Astrocyte (in vitro differentiated cells and primary cell): ENCODE results near the gene LYPLA2. TPM values are rescaled to one million over a fixed set of nuclear protein-coding genes. Genes with fewer than 3 reads are reported as not detected.
"Not testable (repeated sequence)": the region's sequence is repeated elsewhere in the genome, so short reads cannot be mapped to it uniquely, and the experiment has no call there.

Experiments
- DNase-seq: peaks from one replicate; pipeline ENCODE4 v3.0.0-alpha.2; 2010; ENCODE audit warnings: low read depth
- FAIRE-seq: peaks from 2 replicates; lab custom pipeline; 2011; peaks lifted over from hg19 to GRCh38; lab: Jason Lieb, UNC
- H2AFZ ChIP-seq: 2 replicates; pipeline ENCODE4 v1.6.0; 2012; ENCODE audit warnings: low read depth, low read length, inconsistent platforms
- H3K27ac ChIP-seq: 2 replicates; pipeline ENCODE4 v1.5.1; 2011; ENCODE audit warnings: low read depth, low read length, inconsistent platforms
- H3K27me3 ChIP-seq: 2 replicates; pipeline ENCODE4 v1.6.0; 2011; ENCODE audit warnings: low read length, inconsistent platforms; ENCODE audit not compliant: insufficient read depth
- H3K36me3 ChIP-seq: 2 replicates; pipeline ENCODE4 v1.5.1; 2011; ENCODE audit warnings: low read length, inconsistent platforms; ENCODE audit not compliant: insufficient read depth
- H3K4me1 ChIP-seq: 2 replicates; pipeline ENCODE4 v1.5.1; 2011; ENCODE audit warnings: low read length, inconsistent platforms; ENCODE audit not compliant: insufficient read depth
- H3K4me2 ChIP-seq: 2 replicates; pipeline ENCODE4 v1.6.0; 2012; ENCODE audit warnings: low read length, inconsistent platforms
- H3K4me3 ChIP-seq: 2 replicates; pipeline ENCODE4 v1.5.1; 2011; ENCODE audit warnings: low read depth, mild to moderate bottlenecking, low read length, inconsistent platforms; ENCODE audit not compliant: insufficient read depth
- H3K79me2 ChIP-seq: 2 replicates; pipeline ENCODE4 v1.6.0; 2012; ENCODE audit warnings: mild to moderate bottlenecking, low read length, inconsistent platforms; ENCODE audit not compliant: insufficient read depth
- H3K9ac ChIP-seq: 2 replicates; pipeline ENCODE4 v1.6.0; 2012; ENCODE audit warnings: mild to moderate bottlenecking, low read length, inconsistent platforms
- H3K9me3 ChIP-seq: 2 replicates; pipeline ENCODE4 v1.5.1; 2012; ENCODE audit warnings: low read depth, mild to moderate bottlenecking, low read length, inconsistent platforms; ENCODE audit not compliant: insufficient read depth
- H4K20me1 ChIP-seq: 2 replicates; pipeline ENCODE4 v1.6.0; 2012; ENCODE audit warnings: low read length, inconsistent platforms; ENCODE audit not compliant: insufficient read depth
- H3K27ac Mint-ChIP-seq: one replicate; pipeline ENCODE4 v1.8.0; 2021; ENCODE audit warnings: mild to moderate bottlenecking, mixed read lengths; ENCODE audit not compliant: unreplicated experiment
- H3K27me3 Mint-ChIP-seq: one replicate; pipeline ENCODE4 v1.8.0; 2021; ENCODE audit warnings: low read depth, mixed read lengths; ENCODE audit not compliant: unreplicated experiment
- H3K36me3 Mint-ChIP-seq: one replicate; pipeline ENCODE4 v1.8.0; 2021; ENCODE audit warnings: low read depth, mixed read lengths; ENCODE audit not compliant: unreplicated experiment
- H3K4me1 Mint-ChIP-seq: one replicate; pipeline ENCODE4 v1.8.0; 2021; ENCODE audit warnings: low read depth, mixed read lengths; ENCODE audit not compliant: unreplicated experiment
- H3K4me3 Mint-ChIP-seq: one replicate; pipeline ENCODE4 v1.8.0; 2021; ENCODE audit warnings: mild to moderate bottlenecking, moderate library complexity, mixed read lengths; ENCODE audit not compliant: unreplicated experiment
- H3K9me3 Mint-ChIP-seq: one replicate; pipeline ENCODE4 v1.8.0; 2021; ENCODE audit warnings: mild to moderate bottlenecking, mixed read lengths; ENCODE audit not compliant: unreplicated experiment
- EZH2 ChIP-seq: IDR thresholded peaks from 2 replicates; pipeline ENCODE4 v1.6.1; 2012; ENCODE audit warnings: mild to moderate bottlenecking, low read length, inconsistent platforms; ENCODE audit not compliant: insufficient read depth
- total RNA-seq: library from RNA; stranded (reverse); gene quantifications from 2 replicates; pipeline ENCODE4 v1.2.1, GENCODE V29; 2021
- TF ChIP-seq, protein P1 (sequence below): IDR thresholded peaks from 2 replicates; pipeline ENCODE4 v1.5.1; 2011; ENCODE audit warnings: low read depth, mild to moderate bottlenecking, inconsistent platforms, low read length, moderate library complexity; ENCODE audit not compliant: insufficient read depth

Gene LYPLA2
- total RNA-seq, 1 donor from 2014 or later, result 91.7 TPM

DNA sequence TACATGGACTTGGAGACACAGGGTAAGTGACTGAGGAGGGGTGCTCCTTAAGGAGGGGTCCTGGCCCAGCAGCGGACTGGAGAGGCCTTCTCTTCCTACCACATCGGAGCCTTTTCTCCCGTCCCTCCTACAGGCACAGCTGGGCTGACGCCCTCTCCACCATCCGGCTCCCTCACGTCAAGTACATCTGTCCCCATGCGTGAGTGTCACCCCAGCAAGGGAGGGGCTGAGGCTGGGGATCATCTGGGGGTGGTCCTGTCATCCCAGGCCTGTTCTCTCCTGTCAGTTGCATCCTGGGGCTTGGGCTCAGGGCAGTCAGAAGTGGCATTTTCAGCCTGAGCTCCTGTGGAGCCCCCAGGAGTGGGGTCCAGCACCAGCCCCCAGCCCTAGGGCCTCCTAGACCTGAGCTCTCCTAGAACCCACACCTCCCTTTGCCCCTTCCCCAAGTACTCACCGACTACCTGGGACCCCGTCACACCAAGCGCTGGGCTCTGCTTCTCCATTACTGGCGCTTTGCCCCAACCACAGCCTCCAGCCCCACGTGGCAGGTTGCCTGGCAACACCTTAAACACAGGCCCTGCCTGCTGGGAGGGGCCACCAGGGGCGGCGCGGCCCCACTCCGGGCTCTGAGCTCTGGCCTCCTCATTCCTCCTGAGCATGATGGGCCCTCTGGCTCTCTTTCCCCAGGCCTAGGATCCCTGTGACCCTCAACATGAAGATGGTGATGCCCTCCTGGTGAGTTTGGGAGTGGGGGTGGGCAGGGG, 2.3 kb downstream of the LYPLA2 start:
- Mint-ChIP-seq H3K4me1 (peaks cover 12% of the 10 kb centered on the region), H3K27me3 (no peaks in the 10 kb centered on the region), H3K27ac (no peak overlapping the region), H3K36me3 (peaks cover 1% of the 10 kb centered on the region), H3K9me3 (no peaks in the 10 kb centered on the region), H3K4me3 (peak overlapping the region; percentile 64)
- FAIRE-seq, result no peak
- Histone ChIP-seq H3K79me2 (peaks cover 28% of the 10 kb centered on the region), H3K27me3 (no peaks in the 10 kb centered on the region), H3K9ac (peak overlapping the region; percentile 59), H4K20me1 (peaks cover 20% of the 10 kb centered on the region), H3K27ac (peak overlapping the region; percentile 31), H2AFZ (no peak overlapping the region), H3K4me1 (peaks cover 30% of the 10 kb centered on the region), H3K4me2 (peak overlapping the region; percentile 100), H3K4me3 (no peak overlapping the region), H3K36me3 (peaks cover 3% of the 10 kb centered on the region), H3K9me3 (no peaks in the 10 kb centered on the region)
- DNase-seq, result peak; percentile 53
- TF ChIP-seq EZH2, result no peak
- TF ChIP-seq, protein P1, sequence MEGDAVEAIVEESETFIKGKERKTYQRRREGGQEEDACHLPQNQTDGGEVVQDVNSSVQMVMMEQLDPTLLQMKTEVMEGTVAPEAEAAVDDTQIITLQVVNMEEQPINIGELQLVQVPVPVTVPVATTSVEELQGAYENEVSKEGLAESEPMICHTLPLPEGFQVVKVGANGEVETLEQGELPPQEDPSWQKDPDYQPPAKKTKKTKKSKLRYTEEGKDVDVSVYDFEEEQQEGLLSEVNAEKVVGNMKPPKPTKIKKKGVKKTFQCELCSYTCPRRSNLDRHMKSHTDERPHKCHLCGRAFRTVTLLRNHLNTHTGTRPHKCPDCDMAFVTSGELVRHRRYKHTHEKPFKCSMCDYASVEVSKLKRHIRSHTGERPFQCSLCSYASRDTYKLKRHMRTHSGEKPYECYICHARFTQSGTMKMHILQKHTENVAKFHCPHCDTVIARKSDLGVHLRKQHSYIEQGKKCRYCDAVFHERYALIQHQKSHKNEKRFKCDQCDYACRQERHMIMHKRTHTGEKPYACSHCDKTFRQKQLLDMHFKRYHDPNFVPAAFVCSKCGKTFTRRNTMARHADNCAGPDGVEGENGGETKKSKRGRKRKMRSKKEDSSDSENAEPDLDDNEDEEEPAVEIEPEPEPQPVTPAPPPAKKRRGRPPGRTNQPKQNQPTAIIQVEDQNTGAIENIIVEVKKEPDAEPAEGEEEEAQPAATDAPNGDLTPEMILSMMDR, result no peak

DNA sequence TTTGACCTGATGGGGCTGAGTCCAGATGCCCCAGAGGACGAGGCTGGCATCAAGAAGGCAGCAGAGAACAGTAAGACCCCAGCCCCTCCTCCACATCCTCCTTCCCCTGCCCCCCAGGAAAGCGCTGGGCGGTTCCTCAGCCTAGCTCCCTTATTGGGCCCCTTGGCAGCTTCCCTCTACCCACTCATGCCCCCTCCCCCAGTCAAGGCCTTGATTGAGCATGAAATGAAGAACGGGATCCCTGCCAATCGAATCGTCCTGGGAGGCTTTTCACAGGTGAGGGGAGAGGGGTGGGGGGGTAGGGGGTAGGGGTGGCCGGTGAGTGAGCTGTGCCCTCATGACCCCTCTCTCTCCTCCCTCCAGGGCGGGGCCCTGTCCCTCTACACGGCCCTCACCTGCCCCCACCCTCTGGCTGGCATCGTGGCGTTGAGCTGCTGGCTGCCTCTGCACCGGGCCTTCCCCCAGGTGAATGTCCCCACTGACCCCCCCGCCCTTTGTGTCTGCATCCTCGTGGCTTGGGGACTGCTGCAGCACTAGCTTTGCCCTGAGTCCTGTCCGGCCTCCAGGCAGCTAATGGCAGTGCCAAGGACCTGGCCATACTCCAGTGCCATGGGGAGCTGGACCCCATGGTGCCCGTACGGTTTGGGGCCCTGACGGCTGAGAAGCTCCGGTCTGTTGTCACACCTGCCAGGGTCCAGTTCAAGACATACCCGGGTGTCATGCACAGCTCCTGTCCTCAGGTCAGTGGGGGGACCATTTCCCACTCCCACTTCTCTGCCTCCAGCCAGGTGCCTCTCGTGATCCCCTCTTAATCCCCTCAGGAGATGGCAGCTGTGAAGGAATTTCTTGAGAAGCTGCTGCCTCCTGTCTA, 3.2 kb downstream of the LYPLA2 start:
- Histone ChIP-seq H3K4me3 (no peak overlapping the region), H3K4me2 (peak overlapping the region; percentile 100), H4K20me1 (peaks cover 20% of the 10 kb centered on the region), H3K27me3 (no peaks in the 10 kb centered on the region), H3K79me2 (peaks cover 28% of the 10 kb centered on the region), H3K9ac (peak overlapping the region; percentile 36), H2AFZ (no peak overlapping the region), H3K9me3 (no peaks in the 10 kb centered on the region), H3K27ac (no peak overlapping the region), H3K36me3 (peaks cover under 1% of the 10 kb centered on the region), H3K4me1 (peaks cover 33% of the 10 kb centered on the region)
- H3K9me3 Mint-ChIP-seq, result no peaks in the 10 kb centered on the region
- no peak for FAIRE-seq
- no peak overlapping the region for H3K4me3 Mint-ChIP-seq
- no peak overlapping the region for H3K27ac Mint-ChIP-seq
- peaks cover 12% of the 10 kb centered on the region for H3K4me1 Mint-ChIP-seq
- H3K27me3 Mint-ChIP-seq, result no peaks in the 10 kb centered on the region
- no peak for DNase-seq
- peaks cover 1% of the 10 kb centered on the region for H3K36me3 Mint-ChIP-seq
- TF ChIP-seq, protein P1, result no peak
- no peak for TF ChIP-seq EZH2

DNA sequence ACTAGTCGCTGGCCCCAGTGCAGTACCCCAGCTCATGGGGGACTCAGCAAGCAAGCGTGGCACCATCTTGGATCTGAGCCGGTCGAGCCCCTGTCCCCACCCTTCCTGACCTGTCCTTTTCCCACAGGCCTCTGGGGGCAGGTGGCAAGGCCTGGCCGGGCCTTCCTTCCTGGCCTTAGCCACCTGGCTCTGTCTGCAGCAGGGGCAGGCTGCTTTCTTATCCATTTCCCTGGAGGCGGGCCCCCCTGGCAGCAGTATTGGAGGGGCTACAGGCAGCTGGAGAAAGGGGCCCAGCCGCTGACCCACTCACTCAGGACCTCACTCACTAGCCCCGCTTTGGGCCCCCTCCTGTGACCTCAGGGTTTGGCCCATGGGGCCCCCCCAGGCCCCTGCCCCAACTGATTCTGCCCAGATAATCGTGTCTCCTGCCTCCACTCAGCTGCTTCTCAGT, 3.8 kb downstream of the LYPLA2 start:
- peaks cover 28% of the 10 kb centered on the region for H3K79me2 ChIP-seq
- H3K4me1 ChIP-seq, result peaks cover 34% of the 10 kb centered on the region
- peaks cover 20% of the 10 kb centered on the region for H4K20me1 ChIP-seq
- FAIRE-seq, H3K4me3 ChIP-seq, H3K9me3 ChIP-seq, H3K9me3 Mint-ChIP-seq, H3K36me3 Mint-ChIP-seq, H2AFZ ChIP-seq, H3K4me3 Mint-ChIP-seq, H3K4me2 ChIP-seq, DNase-seq, H3K36me3 ChIP-seq, H3K9ac ChIP-seq, H3K27ac ChIP-seq, H3K27me3 ChIP-seq, H3K27ac Mint-ChIP-seq, H3K27me3 Mint-ChIP-seq: not testable (repeated sequence)
- peaks cover 14% of the 10 kb centered on the region for H3K4me1 Mint-ChIP-seq
